GM23248 (cell line): ENCODE results near the gene TMEM217.

Source experiments
- EZH2 ChIP-seq: fragments of 200-600 bp; sonication (generic); IDR thresholded peaks from 2 replicates; pipeline ENCODE4 v1.6.1; 2018; ENCODE audit warnings: antibody characterized with exemption, mild to moderate bottlenecking; ENCODE audit not compliant: insufficient read depth, poor library complexity, severe bottlenecking
- EZH2phosphoT487 ChIP-seq: fragments of 200-600 bp; sonication (generic); IDR thresholded peaks from 2 replicates; pipeline ENCODE4 v1.6.1; 2018; ENCODE audit warnings: antibody characterized with exemption, moderate library complexity, mild to moderate bottlenecking, low read depth; ENCODE audit not compliant: insufficient read depth

GRCh38 chr6:37180075-37180474 lies 77.9 kb downstream of the TMEM217 start:
- TF ChIP-seq EZH2, result no peak
- no peak for TF ChIP-seq EZH2phosphoT487
